ENCODE data around the gene SLC27A3.

GRCh38 chr1:153776845-153777370 lies 1.7 kb downstream of the SLC27A3 start:
- TF ChIP-seq, protein P1, sequence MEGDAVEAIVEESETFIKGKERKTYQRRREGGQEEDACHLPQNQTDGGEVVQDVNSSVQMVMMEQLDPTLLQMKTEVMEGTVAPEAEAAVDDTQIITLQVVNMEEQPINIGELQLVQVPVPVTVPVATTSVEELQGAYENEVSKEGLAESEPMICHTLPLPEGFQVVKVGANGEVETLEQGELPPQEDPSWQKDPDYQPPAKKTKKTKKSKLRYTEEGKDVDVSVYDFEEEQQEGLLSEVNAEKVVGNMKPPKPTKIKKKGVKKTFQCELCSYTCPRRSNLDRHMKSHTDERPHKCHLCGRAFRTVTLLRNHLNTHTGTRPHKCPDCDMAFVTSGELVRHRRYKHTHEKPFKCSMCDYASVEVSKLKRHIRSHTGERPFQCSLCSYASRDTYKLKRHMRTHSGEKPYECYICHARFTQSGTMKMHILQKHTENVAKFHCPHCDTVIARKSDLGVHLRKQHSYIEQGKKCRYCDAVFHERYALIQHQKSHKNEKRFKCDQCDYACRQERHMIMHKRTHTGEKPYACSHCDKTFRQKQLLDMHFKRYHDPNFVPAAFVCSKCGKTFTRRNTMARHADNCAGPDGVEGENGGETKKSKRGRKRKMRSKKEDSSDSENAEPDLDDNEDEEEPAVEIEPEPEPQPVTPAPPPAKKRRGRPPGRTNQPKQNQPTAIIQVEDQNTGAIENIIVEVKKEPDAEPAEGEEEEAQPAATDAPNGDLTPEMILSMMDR (IDR thresholded peaks at IDR 0.05; ENCODE audit: extremely low read depth in 1 of 2, insufficient read depth in 1 of 2, low read depth in 1 of 2, low read length in 2 of 2): no peak
- no peak for TF ChIP-seq POLR2A (IDR thresholded peaks at IDR 0.05; ENCODE audit: low read depth, low read length)
- TF ChIP-seq MAX (IDR thresholded peaks at IDR 0.05; ENCODE audit: insufficient read depth, insufficient read length): no peak
- no peak for TF ChIP-seq JUN (IDR thresholded peaks at IDR 0.05; ENCODE audit: borderline replicate concordance, insufficient read depth, insufficient read length, low read depth)
- no peak for TF ChIP-seq MYC (IDR thresholded peaks at IDR 0.05; ENCODE audit: low read depth, low read length)
- TF ChIP-seq POLR2AphosphoS5 (IDR thresholded peaks at IDR 0.05; ENCODE audit: insufficient read depth, low read depth, low read length): no peak
- TF ChIP-seq EZH2 (IDR thresholded peaks at IDR 0.05; ENCODE audit: borderline replicate concordance, low read depth, low read length, severe bottlenecking): no peak
- no peak for TF ChIP-seq FOS (IDR thresholded peaks at IDR 0.05; ENCODE audit: borderline replicate concordance, insufficient read depth, low read length)
